Measurements from ENCODE around the gene A2ML1.
A peak's percentile ranks its signal among the peaks of the same experiment; 100 is the strongest.
"Not testable (repeated sequence)": the region's sequence is repeated elsewhere in the genome, so short reads cannot be mapped to it uniquely, and the experiment has no call there.

A2ML1 gene

DNA sequence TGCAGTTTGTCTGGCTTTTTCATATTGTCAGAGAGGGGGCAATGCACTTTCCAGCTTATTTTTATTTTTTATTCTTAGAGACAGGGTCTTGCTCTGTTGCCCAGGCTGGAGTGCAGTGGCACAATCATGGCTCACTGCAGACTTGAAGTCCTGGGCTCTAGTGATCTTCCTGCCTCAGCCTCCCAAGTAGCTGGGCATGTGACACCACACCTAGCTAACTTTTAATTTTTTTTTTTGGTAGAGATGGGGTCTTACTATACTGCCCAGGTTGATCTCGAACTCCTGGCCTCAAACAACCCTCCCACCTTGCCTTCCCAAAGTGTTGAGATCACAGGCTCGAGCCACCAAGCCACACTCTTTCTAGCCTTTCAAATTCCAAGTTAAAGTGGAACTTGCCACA, 3.9 kb upstream of the A2ML1 start:
- DNase-seq = no peak

GRCh38 chr12:8819666-8819980, 2.8 kb upstream of the A2ML1 start:
- DNase-seq = no peak

DNA sequence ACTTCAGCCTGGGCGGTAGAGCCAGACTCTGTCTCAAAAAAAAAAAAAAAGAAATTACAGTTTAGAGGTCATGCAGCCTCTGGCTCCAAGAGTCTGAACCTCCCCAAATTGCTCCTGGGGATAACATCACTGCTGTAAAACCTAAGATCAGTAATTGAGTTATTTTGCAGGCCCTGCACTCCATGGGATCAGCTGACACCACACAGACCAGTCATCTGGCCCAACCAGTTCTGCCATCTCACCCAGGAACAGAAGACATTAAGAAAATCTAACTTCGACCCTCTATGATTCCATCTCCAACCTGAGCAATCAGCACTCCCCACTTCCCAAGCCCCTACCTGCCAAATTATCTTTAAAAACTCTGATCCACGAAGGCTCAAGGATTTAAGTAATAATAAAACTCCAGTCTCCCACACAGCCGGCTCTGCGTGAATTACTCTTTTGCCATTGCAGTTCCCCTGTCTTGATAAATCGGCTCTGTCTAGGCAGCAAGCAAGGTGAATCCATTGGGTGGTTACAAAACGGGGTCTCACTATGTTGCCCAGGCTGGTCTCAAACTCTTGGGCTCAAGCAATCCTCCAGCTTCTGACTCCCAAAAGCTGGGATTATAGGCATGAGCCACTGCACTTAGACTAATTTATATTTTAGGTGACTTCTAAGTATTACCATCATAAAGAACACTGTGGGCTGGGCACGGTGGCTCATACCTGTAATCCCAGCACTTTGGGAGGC, 1.6 kb upstream of the A2ML1 start:
- not testable (repeated sequence) for DNase-seq

DNA sequence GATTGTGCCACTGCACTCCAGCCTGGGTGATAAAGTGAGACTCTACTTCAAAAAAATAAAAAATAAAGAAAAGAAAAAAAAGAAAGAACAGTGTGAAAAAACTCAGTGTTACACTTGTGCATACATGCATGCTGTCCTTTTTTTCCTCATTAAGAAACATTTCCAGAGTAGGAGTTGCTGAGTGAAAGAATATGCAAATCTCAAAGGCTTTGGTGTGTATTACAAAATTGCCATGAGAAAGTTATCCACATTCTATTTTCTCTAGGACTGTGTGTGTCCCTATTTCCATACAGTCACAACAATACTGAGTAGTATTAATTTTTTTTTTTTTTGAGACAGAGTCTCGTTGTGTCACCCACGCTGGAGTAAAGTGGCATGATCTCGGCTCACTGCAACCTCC, 830 bp upstream of the A2ML1 start:
- DNase-seq = no peak

DNA sequence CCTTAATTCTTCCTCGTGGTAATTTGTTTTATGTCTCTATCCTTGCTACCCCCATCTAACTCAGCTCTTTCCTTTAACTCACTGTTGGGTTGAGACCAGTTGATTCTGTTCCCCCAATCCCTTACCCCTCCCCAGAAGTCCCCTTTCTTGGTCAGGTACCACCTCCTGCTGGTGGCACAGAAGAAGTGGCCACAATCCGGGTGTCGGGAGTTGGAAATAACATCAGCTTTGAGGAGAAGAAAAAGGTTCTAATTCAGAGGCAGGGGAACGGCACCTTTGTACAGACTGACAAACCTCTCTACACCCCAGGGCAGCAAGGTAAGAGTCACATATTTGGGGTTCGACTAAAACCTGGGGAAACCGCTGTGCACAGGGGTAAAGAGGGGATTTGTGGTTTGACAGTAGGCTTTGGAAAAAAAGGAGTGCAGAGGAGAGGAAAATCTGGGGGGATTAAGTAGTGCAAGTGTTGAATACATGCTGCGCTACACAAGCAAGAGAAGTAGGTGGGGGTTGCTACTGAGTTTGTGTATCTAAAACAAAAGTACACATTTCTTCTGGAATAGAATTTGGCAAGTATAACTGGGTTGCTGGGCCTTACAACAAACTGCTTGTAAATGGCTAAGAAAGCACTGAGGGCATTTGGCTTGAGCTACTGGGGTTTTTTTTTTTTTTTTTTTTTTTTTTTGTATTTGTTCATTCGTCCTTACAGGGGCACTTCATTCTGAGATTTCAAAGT, 1.3 kb downstream of the A2ML1 start:
- DNase-seq = peak; percentile 7 to 23

GRCh38 chr12:8827551-8828256, 5.3 kb downstream of the A2ML1 start:
- no peak for DNase-seq

- peak; percentile 1 to 9 for DNase-seq
Observed at GRCh38 chr12:8828257-8829124, 6.1 kb downstream of the A2ML1 start.

- no peak for DNase-seq
Observed at GRCh38 chr12:8829125-8829518, 6.7 kb downstream of the A2ML1 start.

- DNase-seq = no peak
Observed at GRCh38 chr12:8829621-8830020, 7.2 kb downstream of the A2ML1 start.

DNA sequence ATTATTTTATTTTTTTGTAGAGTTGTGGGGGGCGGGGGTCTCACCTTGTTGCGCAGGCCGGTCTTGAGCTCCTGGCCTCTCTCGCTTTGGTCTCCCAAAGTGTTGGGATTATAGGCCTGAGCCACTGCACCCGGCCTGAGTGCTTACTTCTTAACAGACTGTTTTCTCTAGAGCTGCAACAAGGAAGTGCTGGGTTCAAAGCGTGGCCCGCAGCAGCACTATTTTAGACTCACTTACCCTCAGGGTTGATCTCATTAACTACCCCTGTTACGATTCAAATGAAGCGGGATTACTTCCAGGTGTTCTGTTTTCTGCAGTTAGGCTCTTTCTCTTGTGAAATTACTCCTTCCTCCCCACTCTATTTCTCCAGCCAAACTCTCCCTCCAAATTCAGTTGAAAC, 8.7 kb downstream of the A2ML1 start:
- DNase-seq = no peak

GRCh38 chr12:8832500-8832899, 10.1 kb downstream of the A2ML1 start:
- no peak for DNase-seq

DNA sequence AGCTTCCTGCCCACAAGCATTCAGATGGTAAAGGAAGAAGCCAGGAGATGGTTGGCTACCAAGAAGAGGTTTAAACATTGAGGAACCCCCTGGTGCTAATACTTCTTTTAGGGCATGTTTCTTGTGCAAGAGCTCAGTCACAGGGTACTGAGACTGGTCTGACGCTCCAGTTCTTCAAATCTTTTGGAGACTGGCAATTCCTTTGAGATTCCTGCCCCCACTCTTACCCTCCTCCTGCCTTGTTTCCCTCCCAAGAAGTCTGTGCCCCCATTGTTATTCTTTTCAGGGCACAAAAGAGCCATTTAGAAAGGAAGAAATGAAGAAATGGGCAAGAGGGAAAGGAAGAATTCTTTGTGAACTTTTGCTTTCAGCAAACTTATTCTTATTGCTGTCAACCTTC, 11.8 kb downstream of the A2ML1 start:
- no peak for DNase-seq

DNA sequence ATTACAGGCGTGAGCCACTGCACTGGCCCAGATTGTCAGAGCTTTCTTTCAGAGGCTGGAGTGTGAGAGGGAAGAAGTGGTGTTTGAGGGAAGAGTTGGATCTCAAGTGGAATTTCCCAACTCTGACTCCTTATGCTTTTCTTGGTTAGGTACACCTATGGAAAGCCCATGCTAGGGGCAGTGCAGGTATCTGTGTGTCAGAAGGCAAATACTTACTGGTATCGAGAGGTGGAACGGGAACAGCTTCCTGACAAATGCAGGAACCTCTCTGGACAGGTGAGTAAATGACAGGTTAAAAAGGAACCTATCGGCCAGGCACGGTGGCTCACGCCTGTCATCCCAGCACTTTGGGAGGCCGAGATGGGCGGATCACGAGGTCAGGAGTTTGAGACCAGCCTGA, 14.9 kb downstream of the A2ML1 start:
- DNase-seq = no peak

DNA sequence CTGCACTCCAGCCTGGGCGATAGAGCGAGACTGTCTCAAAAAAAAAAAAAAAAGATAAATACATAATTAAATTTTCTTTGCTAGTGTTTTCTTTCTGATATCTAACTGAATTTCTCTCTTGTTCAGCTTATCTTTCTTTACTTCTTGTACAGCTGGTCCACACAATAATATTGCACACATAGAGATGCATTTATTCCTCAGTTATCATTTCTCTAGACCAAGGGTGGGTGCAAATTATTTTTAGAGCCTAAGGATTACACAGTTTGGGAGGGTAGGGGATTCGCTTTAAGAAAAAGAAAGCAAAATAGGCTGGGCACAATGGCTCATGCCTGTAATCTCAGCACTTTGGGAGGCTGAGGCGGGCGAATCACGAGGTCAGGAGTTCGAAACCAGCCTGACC, 17.9 kb downstream of the A2ML1 start:
- DNase-seq = no peak

GRCh38 chr12:8840938-8841633, 18.7 kb downstream of the A2ML1 start:
- DNase-seq = no peak

GRCh38 chr12:8841778-8842177, 19.4 kb downstream of the A2ML1 start:
- DNase-seq = no peak

DNA sequence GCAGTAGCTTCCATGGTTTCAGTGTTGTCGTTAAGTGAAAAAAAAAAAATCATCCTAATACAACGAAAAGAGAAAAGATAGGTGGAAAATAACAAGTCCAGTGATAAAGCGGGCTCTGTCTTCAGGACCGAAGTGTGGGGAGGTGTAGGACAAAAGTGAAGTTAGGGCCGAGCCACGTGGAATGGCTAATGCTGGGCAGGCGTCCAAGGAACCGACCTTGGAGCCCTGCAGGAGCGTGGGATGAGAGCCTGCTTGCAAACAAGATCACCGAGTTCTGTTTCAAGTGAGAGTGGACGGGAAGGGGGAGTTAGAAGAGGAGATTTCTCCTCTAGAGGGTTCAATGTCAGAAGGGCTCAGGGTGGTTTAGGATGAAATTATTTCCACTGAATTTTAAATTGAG, 22.2 kb downstream of the A2ML1 start:
- no peak for DNase-seq

DNA sequence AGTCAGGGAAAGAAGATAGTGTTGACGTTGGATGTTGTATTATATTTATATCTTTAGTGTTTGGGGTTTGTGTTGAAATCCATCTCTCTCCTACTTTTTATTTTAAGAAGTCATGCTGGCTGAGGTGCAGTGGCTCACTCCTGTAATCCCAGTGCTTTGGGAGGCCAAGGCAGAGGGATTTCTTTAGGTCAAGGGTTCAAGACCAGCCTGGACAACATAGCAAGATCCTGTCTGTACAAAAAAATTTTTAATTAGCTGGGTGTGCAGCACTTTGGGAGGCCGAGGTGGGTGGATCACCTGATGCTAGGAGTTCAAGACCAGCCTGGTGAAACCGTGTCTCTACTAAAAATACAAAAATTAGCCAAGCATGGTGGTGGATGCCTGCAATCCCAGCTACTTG, 23.9 kb downstream of the A2ML1 start:
- no peak for DNase-seq

- no peak for DNase-seq
Observed at GRCh38 chr12:8847435-8847834, 25.0 kb downstream of the A2ML1 start.

DNA sequence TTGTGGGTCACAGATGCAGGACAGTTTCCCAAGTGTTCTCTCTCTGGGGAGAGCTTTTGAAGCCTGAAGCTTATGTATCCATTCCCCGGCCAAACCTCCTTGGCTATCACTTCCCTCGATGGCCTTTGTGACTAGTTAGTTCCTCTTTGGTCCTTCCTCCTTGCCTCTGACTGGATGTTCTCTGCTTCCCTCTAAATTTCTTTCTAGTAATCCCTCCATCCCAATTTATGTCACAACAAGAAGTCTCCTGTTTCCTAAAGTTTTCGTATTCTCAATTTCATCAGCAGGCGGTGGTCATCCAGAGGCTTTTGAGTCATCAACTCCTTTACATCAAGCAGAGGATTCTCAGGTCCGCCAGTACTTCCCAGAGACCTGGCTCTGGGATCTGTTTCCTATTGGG, 27.5 kb downstream of the A2ML1 start:
- DNase-seq = peak; percentile 25 to 26

DNA sequence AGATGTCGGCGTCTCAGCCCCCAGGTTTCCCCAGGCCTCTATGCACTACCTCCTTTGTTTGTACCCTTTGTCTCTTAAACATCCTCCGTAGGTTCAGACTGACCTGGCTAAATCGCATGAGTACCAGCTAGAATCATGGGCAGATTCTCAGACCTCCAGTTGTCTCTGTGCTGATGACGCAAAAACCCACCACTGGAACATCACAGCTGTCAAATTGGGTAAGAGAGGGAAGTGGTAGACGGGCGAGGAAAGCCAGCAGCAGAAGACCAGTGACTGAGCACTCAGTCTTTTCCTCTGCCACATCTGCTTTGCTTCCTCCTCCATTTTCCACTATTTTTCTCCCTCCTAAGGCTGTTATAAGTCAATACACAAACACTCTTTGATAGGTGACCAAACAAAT, 29.7 kb downstream of the A2ML1 start:
- DNase-seq = peak; percentile 27 to 28

DNA sequence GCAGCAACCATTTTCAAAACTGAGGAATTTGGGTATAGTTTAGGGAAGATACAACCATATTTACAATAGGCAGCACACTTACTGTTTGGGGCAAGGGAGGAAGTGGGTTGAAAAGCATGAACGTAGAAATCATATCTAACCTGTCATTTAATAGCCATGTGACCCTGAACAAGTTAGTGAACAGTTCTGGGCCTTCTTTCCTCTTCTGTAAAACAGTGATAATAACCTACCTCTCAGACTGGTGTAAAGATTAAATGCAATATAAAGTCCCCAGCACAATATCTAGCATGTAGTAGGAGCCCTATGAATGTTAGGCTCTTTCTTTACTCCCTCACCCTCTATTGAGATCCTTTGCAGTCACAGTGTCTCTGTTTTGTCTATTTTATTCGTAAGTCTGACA, 33.5 kb downstream of the A2ML1 start:
- no peak for DNase-seq

GRCh38 chr12:8859448-8859847, 37.0 kb downstream of the A2ML1 start:
- not testable (repeated sequence) for DNase-seq
